WERI-Rb-1 (cell line): Measurements from ENCODE around the gene SERPINC1.

Source experiments
- DNase-seq: peaks from one replicate; pipeline ENCODE4 v3.0.0-alpha.2; 2020
- H3K27ac ChIP-seq: fragments of 250-450 bp; sonication (Bioruptor Pico); 2 replicates; pipeline ENCODE4 v1.5.1; 2020; ENCODE audit warnings: mild to moderate bottlenecking, moderate library complexity
- H3K27me3 ChIP-seq: fragments of 250-450 bp; sonication (Bioruptor Pico); 2 replicates; pipeline ENCODE4 v1.5.1; 2021; ENCODE audit warnings: mild to moderate bottlenecking, low read depth, moderate library complexity; ENCODE audit not compliant: insufficient read depth, severe bottlenecking
- H3K36me3 ChIP-seq: fragments of 250-450 bp; sonication (Bioruptor Pico); 2 replicates; pipeline ENCODE4 v1.5.1; 2020; ENCODE audit warnings: mild to moderate bottlenecking, moderate library complexity
- H3K4me3 ChIP-seq: 2 replicates; pipeline ENCODE4 v1.5.1; 2011; ENCODE audit warnings: low read depth, mild to moderate bottlenecking, control low read depth, low read length
- H3K9me3 ChIP-seq: fragments of 250-450 bp; sonication (Bioruptor Pico); 2 replicates; pipeline ENCODE4 v1.5.1; 2021; ENCODE audit warnings: mild to moderate bottlenecking, moderate library complexity; ENCODE audit not compliant: severe bottlenecking
- CTCF ChIP-seq: IDR thresholded peaks from 2 replicates; pipeline ENCODE4 v1.5.1; 2011; ENCODE audit warnings: low read depth, mild to moderate bottlenecking, control low read depth, inconsistent platforms, low read length

The SERPINC1 gene

GRCh38 chr1:173857363-173857917 lies 59.7 kb downstream of the SERPINC1 start:
- H3K27me3 ChIP-seq, result no peaks in the 10 kb centered on the region
- no peak overlapping the region for H3K27ac ChIP-seq
- no peaks in the 10 kb centered on the region for H3K9me3 ChIP-seq
- no peak for TF ChIP-seq CTCF
- H3K36me3 ChIP-seq, result peaks cover 96% of the 10 kb centered on the region
- no peak overlapping the region for H3K4me3 ChIP-seq
- no peak for DNase-seq

GRCh38 chr1:173856903-173857302 lies 60.2 kb downstream of the SERPINC1 start:
- no peak overlapping the region for H3K4me3 ChIP-seq
- H3K27ac ChIP-seq, result no peak overlapping the region
- no peak for DNase-seq
- H3K27me3 ChIP-seq, result no peaks in the 10 kb centered on the region
- peaks cover 94% of the 10 kb centered on the region for H3K36me3 ChIP-seq
- no peaks in the 10 kb centered on the region for H3K9me3 ChIP-seq
- no peak for TF ChIP-seq CTCF

- H3K9me3 ChIP-seq, result no peaks in the 10 kb centered on the region
- no peak for TF ChIP-seq CTCF
- peaks cover 92% of the 10 kb centered on the region for H3K36me3 ChIP-seq
- H3K4me3 ChIP-seq, result no peak overlapping the region
- H3K27ac ChIP-seq, result no peak overlapping the region
- no peak for DNase-seq
- no peaks in the 10 kb centered on the region for H3K27me3 ChIP-seq
Measured at GRCh38 chr1:173856014-173856413, 61.1 kb downstream of the SERPINC1 start.
